ENCODE data around the gene PBLD. TPM values are rescaled to one million over a fixed set of nuclear protein-coding genes. Genes with fewer than 3 reads are reported as not detected.

Gene PBLD
- total and polyA plus RNA-seq, 9 of the 15 experiments (the other 6 are each of a cell fraction or from before 2014, with no cell fraction given), result 1.2 to 4.3 (median 2.5) TPM

DNA sequence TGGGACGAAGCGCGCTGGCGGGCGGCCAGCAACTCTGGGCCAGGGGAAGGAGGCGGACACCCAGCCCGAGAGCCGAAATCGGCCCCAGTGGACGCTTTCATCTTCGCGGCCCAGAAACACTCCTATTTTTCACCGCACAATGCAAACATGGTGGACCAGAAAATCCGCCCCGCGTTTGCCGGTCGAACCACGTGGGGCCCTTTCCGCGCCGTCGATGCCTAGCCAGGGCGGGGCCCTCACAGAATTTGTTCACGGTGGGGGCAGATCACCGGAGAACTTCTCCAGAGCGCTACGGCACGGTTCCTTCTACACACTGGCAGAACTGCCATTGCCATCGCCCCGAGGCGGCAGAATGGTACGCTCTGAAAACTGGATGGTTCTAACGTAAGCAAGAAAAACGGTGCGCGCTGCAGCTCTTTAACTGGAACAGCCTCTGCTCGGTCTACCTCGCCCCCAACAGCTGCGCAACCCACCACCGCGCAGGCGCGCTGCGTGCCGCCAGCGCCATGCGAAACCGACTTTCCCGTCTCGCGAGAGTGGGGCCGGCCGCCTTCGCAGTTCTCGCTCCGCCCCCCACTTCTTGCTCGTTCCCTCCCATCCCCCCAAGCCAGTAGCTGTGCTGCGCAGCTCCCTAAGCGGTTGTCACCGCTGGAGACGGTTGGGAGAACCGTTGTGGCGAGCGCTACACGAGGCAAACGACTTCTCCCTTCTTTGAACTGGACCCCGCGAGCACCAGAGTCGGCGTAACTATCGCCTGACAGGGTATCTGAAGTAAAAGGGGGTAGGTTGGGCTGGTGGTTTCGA lies 1.1 kb downstream of the PBLD start, which contains the start of gene HNRNPH3 (continued):
- TF ChIP-seq, protein P1, sequence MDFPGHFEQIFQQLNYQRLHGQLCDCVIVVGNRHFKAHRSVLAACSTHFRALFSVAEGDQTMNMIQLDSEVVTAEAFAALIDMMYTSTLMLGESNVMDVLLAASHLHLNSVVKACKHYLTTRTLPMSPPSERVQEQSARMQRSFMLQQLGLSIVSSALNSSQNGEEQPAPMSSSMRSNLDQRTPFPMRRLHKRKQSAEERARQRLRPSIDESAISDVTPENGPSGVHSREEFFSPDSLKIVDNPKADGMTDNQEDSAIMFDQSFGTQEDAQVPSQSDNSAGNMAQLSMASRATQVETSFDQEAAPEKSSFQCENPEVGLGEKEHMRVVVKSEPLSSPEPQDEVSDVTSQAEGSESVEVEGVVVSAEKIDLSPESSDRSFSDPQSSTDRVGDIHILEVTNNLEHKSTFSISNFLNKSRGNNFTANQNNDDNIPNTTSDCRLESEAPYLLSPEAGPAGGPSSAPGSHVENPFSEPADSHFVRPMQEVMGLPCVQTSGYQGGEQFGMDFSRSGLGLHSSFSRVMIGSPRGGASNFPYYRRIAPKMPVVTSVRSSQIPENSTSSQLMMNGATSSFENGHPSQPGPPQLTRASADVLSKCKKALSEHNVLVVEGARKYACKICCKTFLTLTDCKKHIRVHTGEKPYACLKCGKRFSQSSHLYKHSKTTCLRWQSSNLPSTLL (IDR thresholded peaks at IDR 0.05), result no peak
- no peak for TF ChIP-seq HINFP (tag; conservative IDR thresholded peaks at IDR 0.05; ENCODE audit: low read depth)
- TF ChIP-seq E2F3 (CRISPR knock-in tag; IDR thresholded peaks at IDR 0.05), result peak; percentile 86
- TF ChIP-seq EWSR1 (IDR thresholded peaks at IDR 0.05; ENCODE audit: borderline replicate concordance, low read depth, partially characterized antibody), result no peak
- TF ChIP-seq THAP12 (CRISPR knock-in tag; IDR thresholded peaks at IDR 0.05), result peak; percentile 80; the same call in 1 of the 2 replicates
- no peak for TF ChIP-seq ELF1 (tag; IDR thresholded peaks at IDR 0.05)
- no peak for TF ChIP-seq ZNF696 (CRISPR knock-in tag; conservative IDR thresholded peaks at IDR 0.05)
- TF ChIP-seq ZBTB1 (CRISPR knock-in tag; IDR thresholded peaks at IDR 0.05; ENCODE audit: borderline replicate concordance, low read depth), result peak; percentile 74; the same call in 1 of the 2 replicates
- TF ChIP-seq ZBTB26 (CRISPR knock-in tag; IDR thresholded peaks at IDR 0.05), result peak; percentile 77; the same call in 1 of the 2 replicates
- peak; percentile 92 for TF ChIP-seq CXXC5 (CRISPR knock-in tag; IDR thresholded peaks at IDR 0.05)
- TF ChIP-seq ZNF146 (CRISPR knock-in tag; IDR thresholded peaks at IDR 0.05; ENCODE audit: unreplicated experiment), result no peak
- TF ChIP-seq IFI16 (CRISPR knock-in tag; IDR thresholded peaks at IDR 0.05), result no peak
- peak; percentile 93 for TF ChIP-seq RB1 (IDR thresholded peaks at IDR 0.05; ENCODE audit: low read depth)
- no peak for TF ChIP-seq FUS (optimal IDR thresholded peaks at IDR 0.05; ENCODE audit: low read depth, low read length)
- TF ChIP-seq ZNF778 (CRISPR knock-in tag; IDR thresholded peaks at IDR 0.05), result no peak
- peak; percentile 80; the same call in 1 of the 2 replicates for TF ChIP-seq ZNF263 (CRISPR knock-in tag; IDR thresholded peaks at IDR 0.05; ENCODE audit: borderline replicate concordance)
- TF ChIP-seq TEAD2 (tag; IDR thresholded peaks at IDR 0.05), result no peak
- no peak for TF ChIP-seq ZNF830 (CRISPR knock-in tag; IDR thresholded peaks at IDR 0.05)
- peak; percentile 69 for TF ChIP-seq MYNN (IDR thresholded peaks at IDR 0.05)
- TF ChIP-seq MYNN (CRISPR knock-in tag; IDR thresholded peaks at IDR 0.05), result no peak
- peak; percentile 56; the same call in 1 of the 2 replicates for TF ChIP-seq ZNF134 (CRISPR knock-in tag; conservative IDR thresholded peaks at IDR 0.05)
